Sigmoid colon (tissue), 7 donors: ENCODE results near the gene GOLGA8J. TPM values are rescaled to one million over a fixed set of nuclear protein-coding genes. Genes with fewer than 3 reads are reported as not detected.

Experiments used
- DNase-seq: peaks from one replicate; pipeline ENCODE4 v3.0.0-alpha.2; 2019
- H3K27ac ChIP-seq, 4 donors: fragments of 200-600 bp; sonication (generic); one replicate each; pipeline ENCODE4 v1.5.1; 2016 to 2019; ENCODE audit warnings: mild to moderate bottlenecking in 1 of 4
- H3K27me3 ChIP-seq, 3 donors: fragments of 200-600 bp; sonication (generic); one replicate each; pipeline ENCODE4 v1.5.1; 2019; ENCODE audit warnings: mild to moderate bottlenecking in 1 of 3
- H3K36me3 ChIP-seq, 4 donors: fragments of 200-600 bp; sonication (generic); one replicate each; pipeline ENCODE4 v1.5.1; 2016 to 2019
- H3K4me1 ChIP-seq, 4 donors: fragments of 200-600 bp; sonication (generic); one replicate each; pipeline ENCODE4 v1.5.1; 2017 to 2019
- H3K4me3 ChIP-seq, 4 donors: fragments of 200-600 bp; sonication (generic); one replicate each; pipeline ENCODE4 v1.5.1; 2017 to 2019; ENCODE audit warnings: mild to moderate bottlenecking in 2 of 4, moderate library complexity in 1 of 4
- H3K9me3 ChIP-seq, 4 donors: fragments of 200-600 bp in 3 of 4; sonication (generic) in 3 of 4; one replicate each; pipeline versions ENCODE4 v1.5.1 to v1.6.1; 2013 to 2019
- CTCF ChIP-seq, 4 experiments: fragments of 450-650 bp in 3 of 4; fragments of 200-600 bp in 1 of 4; IDR thresholded peaks; one replicate each; pipeline ENCODE4 v1.5.1; 2016 to 2019; ENCODE audit warnings: antibody characterized with exemption in 4 of 4, mild to moderate bottlenecking in 3 of 4, moderate library complexity in 2 of 4
- EP300 ChIP-seq, 4 donors: sonication (generic); formaldehyde crosslinking; IDR thresholded peaks; one replicate each; pipeline ENCODE4 v1.6.1; 2017; ENCODE audit warnings: antibody characterized with exemption in 4 of 4
- POLR2A ChIP-seq, 2 donors: fragments of 450-650 bp; IDR thresholded peaks; one replicate each; pipeline ENCODE4 v1.6.1; 2016; ENCODE audit warnings: antibody characterized with exemption in 2 of 2, mild to moderate bottlenecking in 2 of 2, moderate library complexity in 2 of 2
- POLR2AphosphoS5 ChIP-seq, 4 donors: sonication (generic); formaldehyde crosslinking; IDR thresholded peaks; one replicate each; pipeline ENCODE4 v1.6.1; 2017; ENCODE audit warnings: antibody characterized with exemption in 4 of 4
- WGBS, 2 donors: extraction: QIAGEN DNeasy Blood & Tissue Kit; methylation state at CpG; one replicate each; pipeline ENCODE4 v1.1.7; 2013; 5-methylcytosine and 5-hydroxymethylcytosine counted together
- intact Hi-C: fragments of 100-400 bp; cut with DNase I; formaldehyde crosslinking; loops from one replicate; pipeline ENCODE4 v1.15.1; 2023
- polyA plus RNA-seq, 3 donors: library from polyadenylated mRNA; stranded (reverse); fragments of 200-250 nt; gene quantifications; one replicate each; pipeline ENCODE4 v1.2.3, GENCODE V29; 2013
- total RNA-seq, 4 donors: library from RNA; depleted of rRNA; stranded (reverse); fragments of >200 nt; gene quantifications; one replicate each; pipeline ENCODE4 v1.1.0, GENCODE V29; 2016
- donor health status: healthy with polysubstance abuse.
- donor health status: Bipolar disorder and iron deficiency.
- donor health status: healthy.

Gene GOLGA8J
- total and polyA plus RNA-seq, 7 donors: 0.54 TPM; not detected in 6

GRCh38 chr15:30046430-30046829 lies 36.3 kb upstream of the GOLGA8J start:
- no peaks in the 10 kb centered on the region for H3K36me3 ChIP-seq
- no peaks in the 10 kb centered on the region for H3K9me3 ChIP-seq
- WGBS, 2 donors: 55 to 60% methylated on average over 2 of the region's 2 CpGs
- no peaks in the 10 kb centered on the region for H3K27me3 ChIP-seq
- TF ChIP-seq POLR2A (IDR thresholded peaks at IDR 0.05): no peak
- no peak for TF ChIP-seq POLR2AphosphoS5 (IDR thresholded peaks at IDR 0.05)
- TF ChIP-seq CTCF (IDR thresholded peaks at IDR 0.05): no peak
- TF ChIP-seq EP300 (IDR thresholded peaks at IDR 0.05): no peak
- DNase-seq: no peak
- no peak overlapping the region for H3K27ac ChIP-seq
- no peak overlapping the region for H3K4me3 ChIP-seq
- intact Hi-C loops: loop anchor here (10.0 kb wide), 1 partner anchor 372 kb away; no protein-coding TSS in a partner anchor
- peaks cover 0 to 10% (median 4%) of the 10 kb centered on the region in 4 donors for H3K4me1 ChIP-seq

DNA sequence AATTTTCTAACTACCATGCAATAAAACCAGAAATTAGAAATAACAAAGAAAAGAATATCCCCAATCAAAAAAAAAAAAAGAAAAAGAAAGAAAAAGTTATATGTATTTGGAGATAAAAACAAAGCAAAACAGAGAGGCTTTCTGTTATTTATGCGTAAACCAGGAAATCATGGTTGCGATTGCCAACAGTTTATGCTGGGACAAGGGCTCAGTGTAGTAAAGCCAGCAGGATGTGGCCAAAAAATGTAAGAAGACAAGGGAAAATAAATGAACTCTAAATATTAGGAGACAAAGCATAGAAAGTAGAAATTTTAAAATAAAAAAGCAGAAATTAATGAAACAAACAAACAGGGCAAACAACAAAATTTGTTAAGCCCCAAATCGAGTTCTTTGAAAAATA lies 27.2 kb upstream of the GOLGA8J start:
- intact Hi-C loops: no loop called here
- Histone ChIP-seq H3K4me3 (no peak overlapping the region), H3K4me1 (no peaks in the 10 kb centered on the region), H3K27ac (no peak overlapping the region), H3K27me3 (no peaks in the 10 kb centered on the region), H3K9me3 (no peaks in the 10 kb centered on the region), H3K36me3 (no peaks in the 10 kb centered on the region)
- WGBS, 2 donors: 87 to 88% methylated on average over 3 of the region's 3 CpGs
- DNase-seq: no peak
- TF ChIP-seq POLR2A (IDR thresholded peaks at IDR 0.05): no peak
- no peak for TF ChIP-seq EP300 (IDR thresholded peaks at IDR 0.05)
- no peak for TF ChIP-seq CTCF (IDR thresholded peaks at IDR 0.05)
- no peak for TF ChIP-seq POLR2AphosphoS5 (IDR thresholded peaks at IDR 0.05)

GRCh38 chr15:30056166-30056565 lies 26.6 kb upstream of the GOLGA8J start:
- intact Hi-C loops: no loop called here
- 92 to 93% methylated on average over 4 of the region's 4 CpGs for WGBS, 2 donors
- Histone ChIP-seq H3K4me3 (no peak overlapping the region), H3K27ac (no peak overlapping the region), H3K9me3 (no peaks in the 10 kb centered on the region), H3K4me1 (no peaks in the 10 kb centered on the region), H3K36me3 (no peaks in the 10 kb centered on the region), H3K27me3 (no peaks in the 10 kb centered on the region)
- no peak for DNase-seq
- TF ChIP-seq POLR2A (IDR thresholded peaks at IDR 0.05) (no peak), POLR2AphosphoS5 (IDR thresholded peaks at IDR 0.05) (no peak), EP300 (IDR thresholded peaks at IDR 0.05) (no peak), CTCF (IDR thresholded peaks at IDR 0.05) (no peak)

GRCh38 chr15:30059771-30060170 lies 23.0 kb upstream of the GOLGA8J start:
- TF ChIP-seq POLR2AphosphoS5 (IDR thresholded peaks at IDR 0.05): no peak
- TF ChIP-seq POLR2A (IDR thresholded peaks at IDR 0.05): no peak
- Histone ChIP-seq H3K4me1 (peaks cover 0 to 19% (median 8%) of the 10 kb centered on the region in 4 donors), H3K27me3 (no peaks in the 10 kb centered on the region), H3K4me3 (no peak overlapping the region), H3K27ac (no peak overlapping the region), H3K9me3 (no peaks in the 10 kb centered on the region), H3K36me3 (no peaks in the 10 kb centered on the region)
- 85 to 86% methylated on average over 11 of the region's 11 CpGs for WGBS, 2 donors
- intact Hi-C loops: no loop called here
- no peak for DNase-seq

- Histone ChIP-seq H3K36me3 (no peaks in the 10 kb centered on the region), H3K4me3 (no peak overlapping the region), H3K27me3 (no peaks in the 10 kb centered on the region), H3K4me1 (peaks cover 0 to 29% (median 19%) of the 10 kb centered on the region in 4 donors), H3K27ac (no peak overlapping the region), H3K9me3 (no peaks in the 10 kb centered on the region)
- 95 to 97% methylated on average over 4 of the region's 4 CpGs for WGBS, 2 donors
- no peak for TF ChIP-seq CTCF (IDR thresholded peaks at IDR 0.05)
- TF ChIP-seq POLR2A (IDR thresholded peaks at IDR 0.05): no peak
- no peak for TF ChIP-seq POLR2AphosphoS5 (IDR thresholded peaks at IDR 0.05)
- no peak for TF ChIP-seq EP300 (IDR thresholded peaks at IDR 0.05)
- DNase-seq: no peak
- intact Hi-C loops: no loop called here
These were observed 19.9 kb upstream of the GOLGA8J start for GRCh38 chr15:30062881-30063280.
